Lung microvascular endothelial cell (primary cell): ENCODE data around the gene CAV1. TPM values are rescaled to one million over a fixed set of nuclear protein-coding genes. Genes with fewer than 3 reads are reported as not detected.
"Not testable (repeated sequence)": the region's sequence is repeated elsewhere in the genome, so short reads cannot be mapped to it uniquely, and the experiment has no call there.

Experiments used
- DNase-seq, 2 donors: peaks; one replicate each; pipeline versions ENCODE4 v3.0.0 to v3.0.0-alpha.2; 2010; ENCODE audit warnings: low read depth in 2 of 2
- total RNA-seq: library from RNA; depleted of rRNA; stranded (reverse); fragments of >200 nt; gene quantifications from 2 replicates; pipeline ENCODE4 v1.2.1, GENCODE V29; 2014

Gene CAV1
- total RNA-seq, 1 donor from 2014 or later: 585 TPM

GRCh38 chr7:116579322-116579721 lies 54.5 kb downstream of the CAV1 start:
- no peak for DNase-seq

- DNase-seq: no peak
These were observed 55.0 kb downstream of the CAV1 start for GRCh38 chr7:116579835-116580234.

GRCh38 chr7:116582164-116582732 lies 57.4 kb downstream of the CAV1 start:
- peak; percentile 82 to 93 for DNase-seq

GRCh38 chr7:116582806-116583444 lies 58.1 kb downstream of the CAV1 start:
- no peak for DNase-seq

- peak; percentile 29 to 58 for DNase-seq
These were observed 58.8 kb downstream of the CAV1 start for GRCh38 chr7:116583653-116584052.

- DNase-seq: no peak
These were observed 59.9 kb downstream of the CAV1 start for GRCh38 chr7:116584721-116585120.

- DNase-seq: no peak
These were observed 60.6 kb downstream of the CAV1 start for GRCh38 chr7:116585392-116585791.

- DNase-seq: no peak
These were observed 61.1 kb downstream of the CAV1 start for GRCh38 chr7:116585967-116586366.

GRCh38 chr7:116587200-116587599 lies 62.4 kb downstream of the CAV1 start:
- not testable (repeated sequence) for DNase-seq

GRCh38 chr7:116588225-116588624 lies 63.4 kb downstream of the CAV1 start:
- peak; percentile 64 to 83 for DNase-seq

GRCh38 chr7:116588641-116589594 lies 64.1 kb downstream of the CAV1 start:
- DNase-seq: peak; percentile 70 to 80

- peak; percentile 59 to 68 for DNase-seq
These were observed 66.6 kb downstream of the CAV1 start for GRCh38 chr7:116591202-116592040.

- DNase-seq: no peak
These were observed 67.2 kb downstream of the CAV1 start for GRCh38 chr7:116592041-116592355.

GRCh38 chr7:116592445-116592844 lies 67.6 kb downstream of the CAV1 start:
- DNase-seq: peak; percentile 71 to 87

- peak; percentile 38 to 49 for DNase-seq
These were observed 68.7 kb downstream of the CAV1 start for GRCh38 chr7:116593359-116594075.

GRCh38 chr7:116595063-116595462 lies 70.2 kb downstream of the CAV1 start:
- no peak for DNase-seq

GRCh38 chr7:116597384-116597783 lies 72.5 kb downstream of the CAV1 start:
- DNase-seq: no peak

- DNase-seq: peak; percentile 17 to 66
These were observed 73.4 kb downstream of the CAV1 start for GRCh38 chr7:116598278-116598677.

GRCh38 chr7:116598861-116599260 lies 74.0 kb downstream of the CAV1 start:
- DNase-seq: peak in 1 of 2 donors; percentile 92

- no peak for DNase-seq
These were observed 76.6 kb downstream of the CAV1 start for GRCh38 chr7:116601426-116601825.

- DNase-seq: no peak
These were observed 82.5 kb downstream of the CAV1 start for GRCh38 chr7:116607299-116607698.
